HG02763 (cell line): ENCODE data around the gene BHLHA9.

Source experiments
- ATAC-seq: cut with Tn5 transposase; IDR thresholded peaks from one replicate; pipeline ENCODE4 v1.9.1; 2021; ENCODE audit warnings: mild to moderate bottlenecking, moderate library complexity; ENCODE audit not compliant: unreplicated experiment

Gene BHLHA9

DNA sequence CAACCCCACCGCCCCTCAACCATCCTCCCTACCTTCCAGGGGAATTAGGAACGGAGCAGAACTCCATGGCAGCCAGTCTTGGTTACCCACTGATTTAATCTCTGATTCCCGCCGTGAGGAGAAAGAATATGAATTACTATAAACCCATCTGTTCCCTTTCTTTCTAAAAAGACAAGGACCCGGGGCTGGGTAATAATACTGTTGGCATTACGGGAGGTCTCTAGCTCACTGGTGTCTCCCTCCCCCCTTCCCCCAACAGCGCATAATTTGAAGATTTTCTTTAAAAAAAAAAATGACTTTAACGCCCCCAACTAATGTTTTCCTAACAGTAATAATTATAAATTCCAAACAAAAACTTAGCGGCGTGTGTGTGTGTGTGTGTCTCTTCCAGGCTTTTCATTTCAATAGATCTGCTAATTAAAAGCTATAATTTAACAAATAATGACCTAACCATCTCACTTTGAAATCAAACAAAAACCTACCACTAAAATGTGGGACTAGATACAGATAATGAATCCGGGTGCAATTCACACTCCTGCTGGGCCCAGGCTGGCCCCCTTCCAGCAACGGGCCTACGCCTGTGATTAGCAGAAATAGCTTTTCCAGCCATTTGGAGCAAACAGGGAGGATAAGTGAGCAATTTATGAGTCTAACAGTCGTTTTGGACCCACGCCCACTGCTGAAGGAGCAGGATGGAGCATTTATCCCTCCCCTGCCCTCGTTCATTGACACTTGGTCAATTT, 18.2 kb upstream of the BHLHA9 start:
- ATAC-seq, result no peak

- ATAC-seq, result no peak
Measured at GRCh38 chr17:1255041-1255440, 15.2 kb upstream of the BHLHA9 start.

DNA sequence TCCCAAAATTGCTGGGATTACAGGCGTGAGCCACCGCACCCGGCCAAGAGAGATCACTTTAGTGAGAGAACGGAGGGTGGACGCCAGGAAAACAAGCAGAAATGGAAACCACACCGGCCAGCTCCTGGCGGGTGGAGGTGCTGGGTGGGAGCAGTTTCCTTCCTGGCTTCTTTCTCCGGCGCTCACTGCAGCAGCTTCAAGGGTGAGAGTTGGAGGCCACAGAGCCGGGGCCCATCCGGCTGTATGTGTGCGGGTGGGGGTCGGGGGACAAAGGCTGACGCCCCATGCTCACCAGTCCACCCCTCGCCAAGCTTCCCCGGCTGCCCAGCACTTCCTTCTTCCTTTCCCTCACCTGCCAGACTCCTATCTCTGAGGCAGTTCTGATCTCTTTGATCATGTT, 13.5 kb upstream of the BHLHA9 start:
- ATAC-seq, result no peak

- no peak for ATAC-seq
Measured at GRCh38 chr17:1260086-1260769, 10.0 kb upstream of the BHLHA9 start.

DNA sequence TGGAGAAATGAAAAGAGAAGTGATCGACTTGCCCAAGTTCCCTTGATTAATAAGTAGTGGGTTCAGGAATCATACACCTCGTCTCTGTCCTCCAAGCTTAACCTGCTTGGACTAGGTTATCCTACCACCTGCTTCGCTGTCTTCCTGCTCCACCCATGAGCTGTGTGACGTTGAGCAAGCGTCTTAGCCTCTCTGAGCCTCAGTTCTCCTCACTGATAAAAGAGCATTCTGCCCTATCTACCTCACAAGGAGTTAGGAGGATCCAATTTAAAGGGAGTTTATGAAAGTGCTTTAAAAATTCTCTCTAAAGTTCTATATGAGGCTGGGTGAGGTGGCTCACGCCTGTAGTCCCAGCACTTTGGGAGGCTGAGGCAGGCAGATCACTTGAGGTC, 9.5 kb upstream of the BHLHA9 start:
- ATAC-seq, result no peak

DNA sequence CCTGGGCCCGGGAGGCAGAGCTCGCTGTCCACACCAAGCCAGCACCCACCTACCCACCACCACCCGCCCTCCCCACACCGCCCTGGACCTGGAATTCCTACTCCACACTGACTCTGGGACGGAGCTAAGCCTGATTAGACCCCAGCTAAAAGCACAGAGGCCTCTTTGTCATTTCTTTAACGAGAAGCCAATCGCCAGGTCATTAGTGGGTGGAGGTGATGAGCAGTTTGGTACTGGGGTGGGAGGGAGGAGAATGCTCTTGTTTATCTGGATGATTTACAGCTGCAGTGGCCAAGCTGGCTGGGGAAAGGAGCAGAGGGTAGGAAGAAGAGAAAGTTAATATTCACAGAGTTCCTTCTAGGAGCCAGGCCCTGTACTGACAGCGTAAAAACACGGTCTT, 6.0 kb upstream of the BHLHA9 start:
- no peak for ATAC-seq

GRCh38 chr17:1267471-1267943, 2.7 kb upstream of the BHLHA9 start:
- ATAC-seq, result no peak

GRCh38 chr17:1271030-1271423, 783 bp downstream of the BHLHA9 start:
- ATAC-seq, result no peak

DNA sequence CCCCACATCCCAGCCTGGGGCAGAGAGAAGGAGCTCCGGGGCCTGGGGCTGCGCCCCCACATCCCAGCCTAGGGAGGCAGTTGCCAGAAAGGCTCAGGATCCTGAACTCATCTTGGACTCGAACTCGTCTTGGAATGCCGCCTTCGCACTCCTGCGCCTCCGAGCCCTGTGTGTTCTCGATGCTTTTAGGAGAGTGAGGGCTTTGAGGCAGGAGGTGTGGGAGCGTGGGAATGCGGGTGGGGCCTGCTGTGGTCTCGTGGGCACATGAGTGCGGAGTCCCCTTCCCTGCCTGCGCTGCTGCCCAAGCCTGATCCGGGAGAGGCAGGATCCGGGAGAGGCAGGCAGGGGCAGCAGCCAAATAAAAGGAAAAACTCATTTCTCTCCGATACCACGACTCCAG, 1.2 kb downstream of the BHLHA9 start:
- ATAC-seq, result no peak

DNA sequence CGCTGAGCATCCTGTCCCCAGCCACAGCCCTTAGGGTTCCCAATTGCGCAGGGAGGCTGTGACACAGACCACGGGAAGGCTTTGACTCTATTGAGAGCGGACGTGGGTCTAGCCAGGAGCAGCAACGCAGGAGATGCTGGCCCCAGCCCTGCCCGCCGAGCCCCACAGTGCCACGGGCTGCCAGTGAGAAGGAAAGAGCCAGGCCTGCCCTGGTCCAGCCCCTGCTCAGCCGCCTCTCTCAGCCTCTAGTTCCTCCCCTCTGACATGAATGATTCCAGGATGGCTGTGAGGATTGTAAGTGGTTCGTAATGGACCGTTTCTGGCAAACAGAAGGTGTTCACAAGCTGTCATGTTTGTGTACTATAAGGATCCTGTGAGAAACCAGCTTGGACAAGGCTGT, 2.5 kb downstream of the BHLHA9 start:
- ATAC-seq, result no peak

DNA sequence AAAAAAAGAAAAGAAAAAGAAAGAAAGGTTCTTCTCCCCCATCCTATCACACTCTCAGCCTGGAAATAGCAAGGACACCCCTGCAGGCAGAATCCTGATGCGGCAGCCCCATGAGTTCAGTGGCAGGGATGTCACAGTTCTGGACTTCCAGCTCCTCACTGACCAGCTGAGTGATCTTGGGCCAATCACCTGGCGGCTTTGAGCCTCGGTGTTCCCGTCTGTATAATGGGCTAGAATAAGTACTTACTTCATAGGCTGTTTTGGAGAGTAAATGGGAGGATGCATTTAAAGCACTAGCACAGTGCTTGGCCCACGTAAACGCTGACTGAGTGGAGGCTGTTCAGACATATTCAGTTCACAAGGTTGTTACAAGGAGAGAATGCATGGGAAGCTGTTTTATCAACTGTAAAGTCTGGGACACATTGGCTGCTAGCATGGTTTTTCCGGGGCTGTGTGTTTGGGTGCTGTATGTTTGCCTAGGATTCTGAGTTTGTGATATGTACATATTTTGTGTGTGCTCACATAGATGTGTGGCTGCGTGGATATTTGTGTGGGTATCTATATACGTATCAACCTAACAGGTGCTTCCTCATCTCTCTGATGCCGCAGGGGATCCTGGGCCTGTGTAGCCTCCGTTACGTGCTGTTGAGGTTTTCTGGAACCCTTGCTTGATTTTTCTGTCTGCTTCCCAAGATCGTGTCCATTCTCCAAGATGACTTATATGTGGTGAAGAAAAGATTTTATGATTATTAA, 3.4 kb downstream of the BHLHA9 start:
- ATAC-seq, result no peak

DNA sequence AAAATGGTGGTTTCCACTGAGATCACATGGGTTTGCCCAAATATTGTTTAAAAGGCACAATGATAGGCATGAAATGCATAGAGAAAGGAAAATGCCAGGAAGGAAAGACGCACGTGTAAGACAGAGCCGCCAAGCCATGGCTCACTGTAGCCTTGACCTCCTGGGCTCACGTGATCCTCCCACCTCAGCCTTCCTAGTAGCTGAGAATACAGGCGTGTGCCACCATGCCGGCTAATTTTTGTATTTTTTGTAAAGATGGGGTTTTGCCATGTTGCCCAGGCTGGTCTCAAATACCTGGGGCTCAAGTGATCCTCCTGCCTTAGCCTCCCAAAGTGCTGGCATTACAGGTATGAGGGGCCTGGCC, 4.0 kb downstream of the BHLHA9 start:
- ATAC-seq, result no peak

DNA sequence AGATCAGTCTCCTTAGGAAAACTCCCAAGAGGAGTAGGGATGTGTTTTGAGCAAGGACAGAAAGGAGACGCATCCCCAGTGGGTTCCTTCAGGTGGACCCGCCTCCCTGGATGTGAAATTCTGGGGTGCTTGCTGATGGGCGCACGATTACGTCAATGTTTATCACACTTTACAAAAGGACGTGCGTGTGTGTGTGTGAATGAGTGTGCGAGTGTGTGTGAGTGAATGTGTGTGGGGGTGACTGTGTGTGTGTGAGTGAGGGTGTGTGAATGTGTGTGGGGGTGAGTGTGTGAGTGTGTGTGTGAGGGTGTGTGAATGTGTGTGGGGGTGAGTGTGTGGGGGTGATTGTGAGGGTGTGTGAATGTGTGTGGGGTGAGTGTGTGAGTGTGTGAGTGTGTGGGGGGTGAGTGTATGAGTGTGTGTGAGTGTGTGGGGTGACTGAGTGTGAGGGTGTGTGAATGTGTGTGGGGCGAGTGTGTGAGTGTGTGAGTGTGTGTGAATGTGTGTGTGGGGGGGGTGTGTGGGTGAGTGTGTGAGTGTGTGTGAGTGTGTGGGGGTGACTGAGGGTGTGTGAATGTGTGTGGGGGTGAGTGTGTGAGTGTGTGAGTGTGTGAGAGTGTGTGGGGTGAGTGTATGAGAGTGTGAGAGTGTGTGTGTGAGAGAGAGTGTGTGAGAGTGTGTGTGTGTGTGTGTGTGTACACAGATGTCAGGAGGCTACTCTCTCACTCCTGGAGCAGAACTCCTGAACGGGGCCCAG, 5.1 kb downstream of the BHLHA9 start:
- ATAC-seq, result no peak

DNA sequence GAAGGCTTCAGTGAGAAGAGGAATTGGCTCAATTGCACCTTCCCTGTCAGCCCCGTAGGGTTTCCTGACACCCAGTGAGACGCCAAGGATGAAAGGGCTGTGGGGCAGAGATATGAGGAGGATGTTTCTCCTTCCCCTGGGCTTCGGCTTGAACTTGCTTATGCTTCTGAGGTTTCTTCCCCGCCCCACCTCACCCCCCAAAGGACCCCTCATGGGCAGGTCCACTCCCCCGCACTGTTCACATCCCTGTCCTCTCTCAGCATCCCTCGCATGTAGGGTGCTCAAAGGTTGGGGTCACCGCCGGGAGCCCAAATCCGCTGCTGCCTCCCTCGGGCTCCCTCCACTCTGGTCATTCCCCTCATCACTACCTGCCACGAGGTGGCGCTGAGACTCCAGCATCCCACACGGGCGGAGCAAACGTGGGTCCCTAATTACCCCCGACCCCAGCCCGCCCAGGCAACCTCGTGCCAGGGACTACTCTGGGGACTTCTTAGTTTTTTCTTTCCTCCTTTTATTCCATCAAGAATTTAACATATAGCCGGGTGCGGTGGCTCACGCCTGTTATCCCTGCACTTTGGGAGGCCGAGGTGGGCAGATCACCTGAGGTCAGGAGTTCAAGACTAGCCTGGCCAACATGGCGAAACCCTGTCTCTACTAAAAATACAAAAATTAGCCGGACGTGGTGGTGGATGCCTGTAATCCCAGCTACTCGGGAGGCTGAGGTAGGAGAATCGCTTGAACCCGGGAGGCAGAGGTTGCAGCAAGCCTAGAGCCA, 5.9 kb downstream of the BHLHA9 start:
- ATAC-seq, result no peak

DNA sequence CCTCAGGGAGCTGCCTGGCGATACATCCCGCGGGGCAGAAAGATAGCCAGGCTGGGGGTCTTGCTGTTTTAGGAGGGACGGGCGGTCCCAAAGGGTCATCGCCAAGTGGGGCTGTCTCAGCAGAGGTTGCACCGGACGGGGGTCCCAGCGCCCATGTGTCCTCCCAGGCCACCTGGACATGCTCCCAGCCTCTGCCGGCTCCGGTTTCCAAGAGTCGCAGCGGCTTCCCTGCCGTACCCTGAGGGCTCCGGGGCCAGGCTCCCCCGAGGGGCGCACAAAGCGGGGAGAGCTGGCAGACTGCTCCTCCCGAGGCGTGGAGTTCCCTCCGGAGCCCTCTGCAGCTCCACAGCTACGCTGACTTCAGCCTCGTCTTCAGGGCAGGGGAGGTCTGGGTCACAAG, 10.4 kb downstream of the BHLHA9 start:
- ATAC-seq, result no peak

DNA sequence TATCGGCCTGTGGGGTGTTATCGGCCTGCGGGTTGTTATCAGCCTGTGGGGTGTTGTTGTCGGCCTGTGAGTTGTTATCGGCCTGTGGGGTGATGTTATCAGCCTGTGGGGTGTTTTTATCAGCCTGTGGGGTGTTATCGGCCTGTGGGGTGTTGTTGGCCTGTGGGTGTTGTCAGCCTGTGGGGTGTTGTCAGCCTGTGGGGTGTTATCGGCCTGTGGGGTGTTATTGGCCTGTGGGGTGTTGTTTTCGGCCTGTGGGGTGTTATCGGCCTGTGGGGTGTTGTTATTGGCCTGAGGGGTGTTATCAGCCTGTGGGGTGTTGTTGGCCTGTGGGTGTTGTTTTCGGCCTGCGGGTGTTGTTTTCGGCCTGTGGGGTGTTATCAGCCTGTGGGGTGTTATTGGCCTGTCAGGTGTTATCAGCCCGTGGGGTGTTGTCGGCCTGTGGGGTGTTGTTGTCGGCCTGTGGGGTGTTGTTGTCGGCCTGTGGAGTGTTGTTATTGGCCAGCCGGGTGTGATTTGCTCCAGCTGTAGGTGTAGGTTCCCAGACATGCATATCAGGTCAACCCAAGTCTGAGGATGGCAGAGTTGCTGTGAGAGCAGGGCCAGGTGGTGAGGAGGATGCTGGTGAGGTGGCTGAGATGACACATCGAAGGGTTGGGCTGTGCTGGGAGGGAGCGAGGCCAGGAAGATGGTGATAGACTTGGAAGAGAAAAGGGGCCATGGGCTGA, 16.3 kb downstream of the BHLHA9 start:
- no peak for ATAC-seq

DNA sequence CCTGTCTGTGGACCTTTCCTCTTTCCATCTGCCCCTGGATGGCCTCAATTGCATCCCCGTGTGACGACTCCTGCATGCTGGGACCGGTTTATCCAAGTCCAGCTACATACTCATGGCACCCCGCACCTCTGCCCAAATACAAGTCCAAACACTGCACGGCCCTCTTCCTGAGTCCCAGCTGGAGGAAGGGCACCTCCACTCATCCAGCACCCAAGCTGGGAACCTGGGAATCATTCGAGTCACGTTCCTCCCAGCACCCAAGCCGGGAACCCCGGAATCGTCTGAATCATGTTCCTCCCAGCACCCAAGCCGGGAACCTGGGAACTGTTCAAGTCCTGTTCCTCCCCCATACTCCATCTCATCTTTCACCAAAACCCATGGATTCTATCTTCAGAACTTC, 19.5 kb downstream of the BHLHA9 start:
- ATAC-seq, result no peak

DNA sequence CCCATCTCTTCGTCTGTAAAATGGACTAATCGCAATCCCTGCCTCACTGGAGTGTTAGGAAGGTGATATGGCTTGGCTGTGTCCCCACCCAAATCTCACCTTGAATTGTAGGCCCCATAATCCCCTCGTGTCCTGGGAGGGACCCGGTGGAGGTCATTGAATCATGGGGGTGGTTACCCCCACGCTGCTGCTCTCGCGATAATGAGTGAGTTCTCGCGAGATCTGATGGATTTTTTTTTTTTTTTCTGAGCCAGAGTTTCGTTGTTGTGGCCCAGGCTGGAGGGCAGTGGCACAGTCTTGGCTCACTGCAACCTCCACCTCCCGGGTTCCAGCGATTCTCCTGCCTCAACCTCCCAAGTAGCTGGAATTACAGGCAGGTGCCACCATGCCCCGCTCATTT, 20.4 kb downstream of the BHLHA9 start:
- ATAC-seq, result no peak

GRCh38 chr17:1294157-1294717, 24.0 kb downstream of the BHLHA9 start:
- ATAC-seq, result no peak

DNA sequence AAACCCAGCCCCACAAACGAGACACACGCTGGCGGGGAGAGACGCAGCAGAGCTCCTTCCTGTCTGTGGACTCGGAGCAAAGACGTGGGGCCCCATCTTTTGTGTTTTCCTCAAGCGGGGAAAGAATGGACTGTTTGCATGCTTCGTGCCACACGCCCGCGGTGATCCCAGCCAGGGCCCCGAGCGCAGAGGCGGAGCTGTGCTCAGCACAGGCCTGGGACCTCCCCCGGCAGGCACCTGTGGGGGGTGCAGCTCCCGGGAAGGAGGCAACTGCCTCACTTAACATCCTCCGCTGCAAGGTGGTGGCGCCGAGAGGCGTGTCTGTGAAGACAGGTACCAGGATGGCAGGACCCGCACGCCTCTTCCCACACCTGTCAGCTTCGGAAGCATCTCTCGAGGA, 28.4 kb downstream of the BHLHA9 start:
- ATAC-seq, result no peak
